Uterus (tissue), 2 donors: ENCODE data around the gene CYP4F2.

ENCODE experiments used
- CTCF ChIP-seq, 4 experiments: fragments of 200-600 bp in 2 of 4; fragments of 450-650 bp in 2 of 4; sonication (generic) in 2 of 4; IDR thresholded peaks; one replicate each; pipeline ENCODE4 v1.5.1; 2016 to 2019; ENCODE audit warnings: antibody characterized with exemption in 4 of 4, mild to moderate bottlenecking in 2 of 4, moderate library complexity in 1 of 4
- POLR2A ChIP-seq, 2 donors: fragments of 450-650 bp; IDR thresholded peaks; one replicate each; pipeline ENCODE4 v1.6.1; 2016; ENCODE audit warnings: antibody characterized with exemption in 2 of 2, mild to moderate bottlenecking in 1 of 2, moderate library complexity in 1 of 2

DNA sequence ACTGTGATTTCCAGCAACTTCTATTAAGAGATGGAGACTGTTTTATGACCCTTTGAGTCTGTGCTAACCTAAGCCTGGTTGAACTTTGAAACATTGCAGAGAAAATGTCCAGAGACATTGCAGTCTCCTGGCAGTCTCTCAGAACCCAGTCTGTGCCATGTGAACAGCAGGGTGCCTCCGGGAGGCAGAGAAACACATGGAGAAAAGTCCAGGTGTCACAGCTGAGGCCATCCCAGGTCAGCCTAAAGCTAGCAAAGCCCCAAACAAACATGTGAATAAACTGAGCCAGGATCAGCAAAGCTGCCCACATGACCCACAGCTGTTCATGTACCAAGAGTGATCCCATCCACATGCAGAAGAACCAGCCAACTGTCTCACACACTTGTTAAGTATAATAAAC, 28.6 kb upstream of the CYP4F2 start:
- TF ChIP-seq CTCF (IDR thresholded peaks at IDR 0.05) (no peak), POLR2A (IDR thresholded peaks at IDR 0.05) (no peak)
